GM21423 (cell line): Measurements from ENCODE around the gene ADM5.

Experiments used
- ATAC-seq: cut with Tn5 transposase; IDR thresholded peaks from one replicate; pipeline ENCODE4 v1.9.1; 2021; ENCODE audit warnings: mild to moderate bottlenecking, moderate library complexity; ENCODE audit not compliant: unreplicated experiment

The ADM5 gene

GRCh38 chr19:49689133-49690078 is at the start of gene ADM5:
Gene ADM5, plus strand, starts transcription at chr19:49689594. Its CDS starts 244 bp downstream, at chr19:49689838.
- no peak for ATAC-seq

GRCh38 chr19:49640113-49640898 is 49.1 kb upstream of the ADM5 start, which contains the start of gene RRAS:
Gene RRAS, minus strand, starts transcription at chr19:49640143. Its CDS starts 45 bp downstream, at chr19:49640098.
- ATAC-seq = peak; percentile 60

- ATAC-seq = peak; percentile 60
Measured at GRCh38 chr19:49641688-49642491, 47.5 kb upstream of the ADM5 start, which contains the start of gene SCAF1. Gene SCAF1, plus strand, starts transcription at chr19:49642209. Its CDS starts 2,818 bp downstream, at chr19:49645027.

- ATAC-seq = no peak
Measured at GRCh38 chr19:49642492-49643035, 46.8 kb upstream of the ADM5 start.

GRCh38 chr19:49643466-49643865 is 45.9 kb upstream of the ADM5 start:
- ATAC-seq = no peak

GRCh38 chr19:49645592-49645991 is 43.8 kb upstream of the ADM5 start:
- no peak for ATAC-seq

- ATAC-seq = no peak
Measured at GRCh38 chr19:49645995-49646394, 43.4 kb upstream of the ADM5 start.

- ATAC-seq = no peak
Measured at GRCh38 chr19:49646586-49646985, 42.8 kb upstream of the ADM5 start.

GRCh38 chr19:49651029-49651819 is 38.2 kb upstream of the ADM5 start:
- ATAC-seq = no peak

- no peak for ATAC-seq
Measured at GRCh38 chr19:49651820-49652550, 37.4 kb upstream of the ADM5 start.

GRCh38 chr19:49652551-49653465 is 36.6 kb upstream of the ADM5 start:
- ATAC-seq = no peak

- ATAC-seq = no peak
Measured at GRCh38 chr19:49653466-49653806, 36.0 kb upstream of the ADM5 start.

GRCh38 chr19:49654581-49654980 is 34.8 kb upstream of the ADM5 start:
- no peak for ATAC-seq

GRCh38 chr19:49655570-49656455 is 33.6 kb upstream of the ADM5 start:
- no peak for ATAC-seq

GRCh38 chr19:49656456-49657109 is 32.8 kb upstream of the ADM5 start:
- ATAC-seq = no peak

- no peak for ATAC-seq
Measured at GRCh38 chr19:49657493-49658138, 31.8 kb upstream of the ADM5 start.
